HG03066 (cell line): ENCODE data around the gene C17orf58.
"Not testable (repeated sequence)": the region's sequence is repeated elsewhere in the genome, so short reads cannot be mapped to it uniquely, and the experiment has no call there.

Experiments used
- ATAC-seq: cut with Tn5 transposase; IDR thresholded peaks from one replicate; pipeline ENCODE4 v1.9.1; 2021; ENCODE audit warnings: low read depth; ENCODE audit not compliant: unreplicated experiment

Gene C17orf58

DNA sequence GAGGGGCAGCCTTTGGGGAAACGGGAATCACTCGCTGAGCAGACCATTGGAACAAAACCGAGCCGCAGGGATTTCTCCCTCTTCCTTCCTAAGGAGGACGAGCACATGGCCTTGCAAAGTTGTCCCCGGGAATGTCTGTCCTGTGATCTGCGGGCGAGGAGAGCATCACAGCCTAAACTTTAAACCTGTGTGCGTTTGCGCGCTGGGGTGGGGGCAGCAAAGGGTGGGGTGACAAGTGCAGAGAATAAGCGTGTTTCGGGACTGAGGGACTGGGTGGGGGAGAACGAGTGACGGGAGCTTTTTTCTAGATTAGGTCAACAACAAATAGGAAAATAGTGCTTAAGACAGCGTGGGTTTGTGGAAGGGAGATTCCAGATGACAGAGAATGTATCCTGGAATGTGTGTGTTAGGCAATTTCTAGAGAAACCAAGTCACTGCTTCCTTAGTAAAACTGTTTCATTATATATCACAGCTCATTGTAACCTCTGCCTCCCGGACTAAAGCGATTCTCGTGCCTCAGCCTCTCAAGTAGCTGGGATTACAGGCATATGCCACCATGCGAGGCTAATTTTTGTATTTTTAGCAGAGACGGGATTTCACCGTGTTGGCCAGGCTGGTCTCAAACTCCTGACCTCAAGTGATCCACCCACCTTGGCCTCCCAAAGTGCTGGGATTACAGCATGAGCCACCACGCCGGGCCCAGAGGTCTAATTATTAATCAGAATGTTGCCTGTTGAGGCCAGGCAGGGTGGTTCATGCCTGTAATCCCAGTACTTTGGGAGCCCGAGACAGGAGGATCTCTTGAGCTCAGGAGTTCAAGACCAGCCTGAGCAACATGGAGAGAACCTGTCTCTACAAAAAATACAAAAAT is at the start of gene C17orf58:
Gene C17orf58, minus strand, starts transcription at position 169 of the 871 bp plus-strand sequence. CDS start 271 bp downstream, outside the sequence.
- not testable (repeated sequence) for ATAC-seq

DNA sequence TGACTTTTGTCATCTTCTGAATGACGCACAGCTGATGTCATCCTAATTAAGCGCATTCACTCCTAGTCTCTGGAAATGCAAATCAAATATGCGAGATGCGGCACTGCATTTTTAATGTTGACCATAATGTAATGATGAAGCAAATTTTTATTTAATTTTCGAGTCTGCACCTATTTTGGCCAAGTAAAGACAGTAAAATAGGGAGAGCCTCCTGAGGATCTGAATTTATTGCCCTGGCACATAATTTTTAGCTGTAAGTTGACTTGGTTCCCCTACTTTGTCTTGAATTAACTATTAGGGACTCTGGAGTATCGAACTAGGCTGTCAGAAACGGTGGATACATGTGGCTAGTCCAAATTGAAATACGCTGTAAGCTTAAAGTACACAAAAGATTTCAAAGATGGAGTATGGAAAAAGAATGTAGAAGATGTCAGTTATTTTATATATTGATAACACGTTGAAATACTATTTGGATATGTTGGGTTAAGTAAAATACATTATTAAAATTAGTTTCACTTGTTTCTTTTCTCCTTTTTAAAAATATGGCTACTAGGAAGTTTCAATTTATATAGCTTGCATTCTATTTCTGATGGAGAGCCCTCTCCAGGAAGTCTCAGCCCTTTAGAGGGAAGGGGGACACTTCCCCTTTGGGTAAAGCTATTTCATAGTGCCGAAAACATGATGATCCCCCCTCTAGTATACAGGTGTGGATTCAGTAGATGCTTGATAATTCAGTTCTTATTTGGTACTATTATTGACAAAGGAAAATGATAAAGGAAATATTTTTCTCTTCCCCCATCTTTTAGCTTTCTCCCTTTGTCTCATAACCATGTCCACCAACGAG is 40.3 kb upstream of the C17orf58 start:
- ATAC-seq = no peak

DNA sequence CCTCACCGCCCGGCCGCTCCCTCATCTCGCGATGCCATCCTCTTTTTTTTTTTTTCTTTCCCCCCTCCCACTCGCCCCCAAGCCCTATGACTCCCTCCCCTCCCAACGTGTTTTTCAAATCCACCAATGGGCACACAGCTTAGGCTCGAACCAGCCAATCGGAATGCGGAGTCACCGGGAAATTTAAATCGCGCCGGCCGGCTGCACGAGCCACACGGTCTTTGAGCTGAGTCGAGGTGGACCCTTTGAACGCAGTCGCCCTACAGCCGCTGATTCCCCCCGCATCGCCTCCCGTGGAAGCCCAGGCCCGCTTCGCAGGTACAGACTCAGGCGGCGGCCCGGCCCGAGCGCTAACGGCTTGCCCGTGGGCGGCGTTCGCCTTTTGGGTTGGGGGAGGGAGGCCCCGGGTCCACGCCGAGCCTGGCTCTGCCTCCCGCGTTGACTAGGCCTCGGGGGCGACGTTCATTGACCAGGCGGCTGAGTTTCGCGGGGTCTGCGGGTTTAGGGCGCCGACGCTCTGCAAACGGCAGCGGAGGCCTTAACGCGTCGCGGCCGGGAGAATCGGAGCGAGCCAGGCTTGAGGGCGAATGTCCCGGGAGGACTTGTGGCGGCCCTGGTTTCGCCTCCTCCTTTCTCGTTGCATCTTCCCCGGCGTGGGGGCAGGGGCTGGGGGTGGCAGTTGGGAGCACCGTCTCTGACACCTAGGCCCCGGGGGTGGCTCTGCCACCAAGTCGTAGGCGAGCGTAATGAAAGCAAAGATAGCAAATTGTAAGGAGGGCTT is 39.4 kb upstream of the C17orf58 start, which contains the start of gene KPNA2:
Gene KPNA2, plus strand, starts transcription at position 213 of the 781 bp plus-strand sequence. CDS start 1,398 bp downstream, outside the sequence.
- peak; percentile 88 for ATAC-seq

DNA sequence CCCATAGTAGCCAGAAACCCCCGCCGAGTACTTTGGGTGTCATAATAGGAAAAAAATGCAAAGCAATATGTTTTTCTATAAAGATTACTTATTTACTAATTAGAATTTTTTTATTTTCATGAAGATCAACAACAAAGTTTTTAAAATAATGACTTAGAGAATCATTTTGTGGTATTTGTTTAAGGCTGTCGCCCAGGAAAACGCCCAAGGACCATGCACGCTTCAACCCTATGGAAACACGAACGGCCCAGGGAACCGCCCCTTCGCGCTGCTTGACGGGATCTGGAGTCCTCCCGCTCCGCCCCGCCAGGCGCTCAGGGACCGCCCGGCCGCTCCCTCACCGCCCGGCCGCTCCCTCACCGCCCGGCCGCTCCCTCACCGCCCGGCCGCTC is 38.9 kb upstream of the C17orf58 start:
- ATAC-seq = peak; percentile 81

DNA sequence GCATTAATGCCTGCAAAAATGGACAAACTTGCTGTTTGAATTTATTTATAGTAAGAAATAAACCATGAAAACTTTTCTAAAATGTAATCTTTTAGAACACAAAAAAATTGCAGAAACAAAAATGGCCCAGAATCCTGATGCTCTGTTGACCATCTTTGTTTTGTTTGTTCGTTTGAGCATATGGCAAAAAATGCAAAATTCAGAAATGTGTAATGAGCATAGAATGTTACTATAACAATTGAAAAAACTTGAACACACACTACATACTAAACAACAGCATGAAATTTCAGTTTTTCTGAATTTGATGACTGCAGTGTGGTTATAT is 38.1 kb upstream of the C17orf58 start:
- no peak for ATAC-seq

DNA sequence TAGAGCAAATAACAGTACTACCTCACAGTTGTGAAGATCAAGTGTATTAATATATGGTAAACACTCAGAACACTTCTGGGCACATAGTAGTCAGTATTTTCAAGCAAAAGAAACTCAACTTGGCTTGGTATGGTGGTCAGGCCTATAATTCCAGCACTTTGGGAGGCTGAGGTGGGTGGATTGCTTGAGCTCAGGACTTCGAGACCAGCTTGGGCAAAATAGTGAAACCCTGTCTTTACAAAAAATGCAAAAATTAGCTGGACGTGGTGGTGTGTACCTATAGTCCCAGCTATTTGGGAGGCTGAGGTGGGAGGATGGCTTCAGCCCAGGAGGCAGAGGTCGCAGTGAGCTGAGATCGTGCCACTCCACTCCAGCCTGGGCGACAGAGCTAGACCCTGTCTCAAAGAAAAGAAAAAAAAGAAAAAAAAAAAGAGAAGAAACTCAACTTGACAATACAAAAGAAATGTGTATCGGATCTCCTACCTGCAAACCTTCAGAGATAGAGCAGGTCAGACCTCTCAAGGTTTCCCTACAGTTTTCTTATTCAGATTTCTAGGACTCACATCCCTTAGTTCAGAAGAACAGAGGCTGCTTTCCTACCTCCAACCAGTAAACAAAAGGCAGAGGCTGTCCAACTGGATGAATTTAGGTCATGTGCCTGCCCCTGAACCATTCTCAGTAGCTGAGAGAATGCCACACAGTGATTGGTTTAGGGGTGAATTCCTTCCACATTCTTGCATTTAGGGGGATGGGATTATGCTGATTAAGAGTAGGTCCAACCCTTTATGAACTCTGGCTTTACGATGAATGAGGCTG is 37.6 kb upstream of the C17orf58 start:
- no peak for ATAC-seq

DNA sequence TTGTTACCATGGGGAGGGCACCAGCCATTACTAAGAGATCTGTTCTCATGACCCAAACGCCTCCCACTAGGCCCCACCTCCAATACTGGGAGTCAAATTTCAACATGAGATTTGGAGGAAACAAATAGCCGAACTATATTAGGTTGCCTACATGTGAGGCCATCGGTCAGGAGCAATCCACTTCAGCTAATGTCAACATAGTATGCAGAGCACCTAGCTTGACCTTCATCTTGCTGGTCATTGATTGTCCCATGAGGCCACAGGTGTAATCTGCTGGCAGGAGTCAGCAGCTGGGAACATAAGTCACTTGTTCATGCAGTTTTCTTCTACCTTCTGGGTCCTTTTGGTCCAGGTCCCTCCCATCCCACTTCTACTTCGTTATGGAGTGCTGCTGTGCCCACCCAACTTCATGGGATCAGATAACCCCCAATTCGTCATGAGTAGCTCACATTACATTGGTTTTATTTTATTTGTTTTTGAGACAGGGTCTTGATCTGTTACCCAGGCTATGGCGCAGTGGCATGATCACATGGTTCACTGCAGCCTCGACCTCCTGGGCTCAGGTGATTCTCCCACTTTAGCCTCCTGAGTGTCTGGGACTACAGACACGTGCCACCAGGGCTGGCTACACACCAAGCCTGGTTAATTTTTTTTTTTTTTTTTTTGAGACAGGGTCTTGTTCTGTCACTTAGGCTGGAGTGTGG is 33.4 kb upstream of the C17orf58 start:
- no peak for ATAC-seq

DNA sequence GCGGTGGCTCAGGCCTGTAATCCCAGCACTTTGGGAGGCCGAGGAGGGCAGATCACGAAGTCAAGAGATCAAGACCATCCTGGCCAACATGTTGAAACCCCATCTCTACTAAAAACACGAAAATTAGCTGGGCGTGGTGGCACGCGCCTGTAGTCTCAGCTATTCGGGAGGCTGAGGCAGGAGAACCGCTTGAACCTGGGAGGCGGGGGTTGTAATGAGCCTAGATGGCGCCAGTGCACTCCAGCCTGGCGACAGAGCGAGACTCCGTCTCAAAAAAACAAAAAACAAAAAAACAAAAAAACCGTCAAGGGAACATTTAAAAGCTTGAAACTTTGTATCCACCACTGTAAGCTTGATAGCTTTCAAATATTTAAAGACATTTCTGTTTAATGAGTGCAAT is 26.3 kb upstream of the C17orf58 start:
- not testable (repeated sequence) for ATAC-seq

DNA sequence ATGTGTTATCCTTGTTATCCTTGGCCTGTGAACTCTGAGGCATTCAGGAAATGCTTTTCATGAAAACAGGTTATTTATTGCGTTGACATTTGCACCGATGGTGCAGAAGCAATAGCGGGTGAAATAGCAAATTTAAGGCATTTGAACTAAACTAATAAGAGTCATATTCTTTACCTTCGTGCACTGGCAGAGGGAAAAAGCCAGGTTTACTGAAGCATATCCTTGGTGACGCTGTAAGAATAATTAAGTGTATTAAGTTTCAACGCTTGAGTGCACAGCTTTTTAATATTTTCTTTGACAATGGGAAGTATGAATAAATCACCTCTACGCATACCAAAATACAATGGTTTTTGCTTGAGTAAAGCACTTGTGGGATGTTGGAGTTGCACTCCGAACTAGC is 25.7 kb upstream of the C17orf58 start:
- ATAC-seq = no peak

DNA sequence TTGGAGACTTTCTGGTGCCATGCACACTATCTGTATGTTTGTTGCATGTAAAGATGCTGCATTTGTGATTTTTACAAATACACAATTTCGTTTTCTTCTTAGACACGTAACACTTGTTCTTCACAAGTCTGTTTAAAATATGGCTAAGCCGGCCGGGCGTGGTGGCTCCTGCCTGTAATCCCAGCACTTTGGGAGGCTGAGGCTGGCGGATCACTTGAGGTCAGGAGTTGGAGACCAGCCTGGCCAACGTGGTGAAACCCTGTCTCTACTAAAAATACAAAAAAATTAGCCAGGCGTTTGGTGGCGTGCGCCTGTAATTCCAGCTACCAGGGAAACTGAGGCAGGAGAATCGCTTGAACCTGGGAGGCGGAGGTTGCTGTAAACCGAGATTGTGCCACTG is 24.5 kb upstream of the C17orf58 start:
- ATAC-seq = not testable (repeated sequence)

DNA sequence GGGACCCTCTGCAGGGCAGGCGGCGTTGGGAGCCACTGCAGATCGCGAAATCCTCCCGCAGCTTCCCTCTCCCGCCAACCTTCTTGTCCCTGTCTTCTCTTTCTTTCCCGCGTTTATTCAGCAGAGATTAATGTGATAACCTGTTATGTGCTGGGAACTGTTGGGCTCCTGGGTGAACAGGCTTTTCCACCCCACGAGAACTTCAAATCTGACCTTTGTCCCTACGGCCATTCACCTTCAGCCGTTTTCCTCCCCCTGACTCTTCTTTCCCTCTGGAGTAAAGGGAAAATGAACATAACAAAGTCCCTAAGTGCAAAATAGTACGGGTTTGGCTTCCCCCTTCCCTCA is 24.1 kb upstream of the C17orf58 start:
- ATAC-seq = no peak

DNA sequence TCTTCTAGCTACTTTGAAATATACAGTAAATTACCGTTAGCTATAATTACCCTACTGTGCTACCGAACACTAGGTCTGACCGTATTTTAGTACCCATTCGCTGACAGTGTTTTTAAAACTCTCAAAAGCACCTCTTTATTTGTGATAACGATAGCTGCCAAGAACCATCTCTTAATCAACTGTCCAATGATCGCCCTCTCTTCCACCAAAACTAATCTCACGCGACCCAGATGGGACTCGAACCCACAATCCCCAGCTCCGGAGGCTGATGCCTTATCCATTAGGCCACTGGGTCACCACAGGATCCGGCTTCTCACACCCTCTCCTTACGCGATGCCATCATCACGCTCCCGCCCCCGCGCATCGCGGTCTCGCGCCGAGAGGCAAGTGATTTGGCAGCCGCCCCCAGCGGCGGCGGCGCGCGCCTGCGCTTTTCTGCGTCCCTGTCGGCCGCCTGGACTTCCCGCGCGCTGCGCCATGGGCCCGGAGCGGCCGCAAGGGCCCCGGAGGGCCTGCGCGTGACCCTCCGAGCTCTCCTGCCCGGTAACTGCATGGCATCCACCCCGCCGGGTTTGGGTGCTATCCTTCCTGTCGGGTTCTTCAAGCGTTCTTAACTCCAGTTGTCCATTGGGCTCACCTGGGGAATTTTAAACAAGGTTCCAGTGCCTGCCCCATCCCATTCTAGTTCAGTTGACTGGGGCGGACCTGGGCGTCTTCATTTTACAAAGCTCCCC is 23.6 kb upstream of the C17orf58 start:
- ATAC-seq = peak; percentile 92

DNA sequence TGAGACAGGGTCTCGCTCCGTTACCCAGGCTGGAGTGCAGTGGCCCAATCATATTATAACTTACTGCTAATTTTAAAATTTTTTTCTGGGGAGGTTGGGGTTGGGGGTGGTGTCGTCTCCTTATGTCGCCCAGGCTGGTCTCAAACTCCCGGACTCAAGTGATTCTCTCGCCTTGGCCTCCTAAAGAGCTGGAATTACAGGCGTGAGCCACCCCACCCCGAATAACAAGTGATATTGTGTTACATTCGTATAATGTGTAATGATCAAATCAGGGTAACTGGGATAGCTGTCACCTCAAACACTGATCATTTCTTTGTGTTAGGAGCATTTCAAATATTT is 23.0 kb upstream of the C17orf58 start:
- ATAC-seq = no peak

DNA sequence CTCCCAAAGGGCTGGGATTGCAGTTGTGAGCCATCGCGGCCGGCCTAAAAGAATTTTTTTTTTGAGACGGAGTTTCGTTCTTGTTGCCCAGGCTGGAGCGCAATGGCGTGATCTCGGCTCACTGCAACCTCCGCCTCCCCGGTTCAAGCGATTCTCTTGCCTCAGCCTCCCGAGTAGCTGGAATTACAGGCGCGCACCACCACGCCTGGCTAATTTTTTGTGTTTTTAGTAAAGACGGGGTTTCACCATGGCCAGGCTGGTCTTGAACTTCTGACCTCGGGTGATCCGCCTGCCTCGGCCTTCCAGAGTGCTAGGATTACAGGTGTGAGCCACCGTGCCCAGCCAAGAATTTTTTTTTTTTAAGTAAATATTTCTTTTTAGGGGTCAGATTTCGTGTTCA is 22.2 kb upstream of the C17orf58 start:
- not testable (repeated sequence) for ATAC-seq

DNA sequence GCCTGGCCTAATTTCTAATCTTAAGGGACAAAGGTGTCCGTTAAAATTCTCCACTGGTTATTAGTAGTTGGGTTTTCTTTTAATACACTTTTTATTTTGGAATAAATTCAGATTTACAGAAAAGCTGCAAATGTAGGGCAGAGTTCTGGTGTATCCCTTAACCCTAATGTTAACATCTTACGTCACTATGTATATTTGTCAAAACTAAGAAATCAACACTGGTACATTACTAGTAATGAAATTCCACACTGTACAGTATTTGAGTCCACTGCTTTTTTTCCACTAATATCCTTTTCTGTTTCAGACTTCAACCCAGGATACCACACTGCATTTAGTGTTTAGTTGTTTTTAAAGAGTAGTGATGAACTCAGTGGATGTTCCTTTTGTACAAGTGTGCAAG is 20.6 kb upstream of the C17orf58 start:
- no peak for ATAC-seq

DNA sequence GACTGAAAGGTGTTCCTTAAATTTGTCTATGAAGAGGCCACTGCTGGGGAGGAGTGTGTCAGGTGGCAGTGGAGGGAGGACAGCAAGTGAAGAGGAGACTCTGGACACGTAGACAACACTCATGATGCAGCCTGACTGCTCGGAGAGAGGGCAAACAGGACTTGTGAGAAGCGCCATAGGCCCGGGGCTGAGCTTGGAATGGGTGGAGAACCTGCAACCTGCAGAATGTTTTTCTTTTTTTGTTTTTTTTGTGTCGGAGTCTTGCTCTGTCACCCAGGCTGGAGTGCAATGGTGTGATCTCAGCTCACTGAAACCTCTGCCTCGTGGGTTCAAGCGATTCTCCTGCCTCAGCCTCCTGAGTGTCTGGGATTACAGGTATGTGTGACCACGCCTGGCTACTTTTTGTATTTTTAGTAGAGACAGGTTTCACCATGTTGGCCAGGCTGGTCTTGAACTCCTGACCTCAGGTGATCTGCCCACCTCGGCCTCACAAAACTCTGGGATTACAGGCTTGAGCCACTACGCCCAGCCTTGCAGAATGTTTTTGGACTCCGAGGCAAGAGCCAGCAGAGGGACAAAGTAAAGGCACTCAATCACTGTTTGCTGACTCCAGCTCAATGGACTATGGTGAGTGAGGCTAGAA is 18.9 kb upstream of the C17orf58 start:
- ATAC-seq = no peak

DNA sequence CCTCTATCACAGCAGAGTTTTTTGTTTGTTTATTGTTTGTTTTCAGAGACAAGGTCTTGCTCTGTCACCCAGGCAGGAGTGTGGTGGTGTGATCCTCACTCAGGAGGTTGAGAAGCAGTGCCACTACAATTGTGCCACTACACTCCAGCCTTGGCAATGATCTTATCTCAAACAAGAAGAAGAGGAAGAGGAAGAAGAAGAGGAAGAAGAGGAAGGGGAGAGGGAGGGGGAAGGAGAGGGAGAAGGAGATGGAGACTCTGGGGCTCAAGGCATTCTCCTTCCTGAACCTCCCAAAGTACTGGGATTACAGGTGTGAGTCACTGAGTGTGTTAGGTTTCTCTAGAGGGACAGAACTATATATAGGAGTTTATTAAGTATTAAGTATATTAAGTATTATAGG is 17.1 kb upstream of the C17orf58 start:
- ATAC-seq = no peak

DNA sequence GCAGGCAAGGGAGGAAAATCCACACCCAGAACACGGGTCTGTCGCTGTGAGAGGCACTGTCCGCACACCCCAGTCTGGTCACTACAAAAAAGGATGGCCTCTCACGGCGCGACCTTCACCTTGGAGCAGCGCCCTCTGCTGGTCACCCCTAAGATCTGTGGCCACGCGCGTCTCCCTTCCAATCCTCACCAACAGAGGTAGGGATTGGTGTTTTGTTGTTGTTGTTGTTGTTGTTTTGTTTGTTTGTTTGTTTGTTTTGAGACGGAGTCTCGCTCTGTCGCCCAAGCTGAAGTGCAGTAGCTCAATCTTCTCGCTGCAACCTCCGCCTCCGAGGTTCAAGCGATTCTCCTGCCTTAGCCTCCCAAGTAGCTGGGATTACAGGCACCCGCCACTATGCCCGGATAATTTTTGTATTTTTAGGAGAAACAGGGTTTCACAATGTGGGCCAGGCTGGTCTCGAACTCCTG is 15.0 kb upstream of the C17orf58 start:
- ATAC-seq = no peak
